Measurements from ENCODE around the gene TYSND1. TPM values are rescaled to one million over a fixed set of nuclear protein-coding genes. Genes with fewer than 3 reads are reported as not detected.

TYSND1 gene, protein sequence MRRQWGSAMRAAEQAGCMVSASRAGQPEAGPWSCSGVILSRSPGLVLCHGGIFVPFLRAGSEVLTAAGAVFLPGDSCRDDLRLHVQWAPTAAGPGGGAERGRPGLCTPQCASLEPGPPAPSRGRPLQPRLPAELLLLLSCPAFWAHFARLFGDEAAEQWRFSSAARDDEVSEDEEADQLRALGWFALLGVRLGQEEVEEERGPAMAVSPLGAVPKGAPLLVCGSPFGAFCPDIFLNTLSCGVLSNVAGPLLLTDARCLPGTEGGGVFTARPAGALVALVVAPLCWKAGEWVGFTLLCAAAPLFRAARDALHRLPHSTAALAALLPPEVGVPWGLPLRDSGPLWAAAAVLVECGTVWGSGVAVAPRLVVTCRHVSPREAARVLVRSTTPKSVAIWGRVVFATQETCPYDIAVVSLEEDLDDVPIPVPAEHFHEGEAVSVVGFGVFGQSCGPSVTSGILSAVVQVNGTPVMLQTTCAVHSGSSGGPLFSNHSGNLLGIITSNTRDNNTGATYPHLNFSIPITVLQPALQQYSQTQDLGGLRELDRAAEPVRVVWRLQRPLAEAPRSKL
- total RNA-seq, result 1 to 10 TPM; 4.3 to 6.4 (median 5.0) TPM
- polyA plus RNA-seq, result 3.9 TPM
- long read RNA-seq, donor 1, transcript TYSND1-201 (4 exons, 3,644 nt), result major isoform, 26 of 41 reads
- long read RNA-seq, donor 1, partial matches to known transcripts, result 2 of 41 reads
- long read RNA-seq, donor 1, other reads (novel, unspliced or antisense), result 6 of 41 reads
- long read RNA-seq, donor 2, transcript TYSND1-201 (4 exons, 3,644 nt), result major isoform, 16 of 21 reads
- long read RNA-seq, donor 2, partial matches to known transcripts, result 2 of 21 reads
- long read RNA-seq, donor 2, other reads (novel, unspliced or antisense), result 1 of 21 reads
- long read RNA-seq, donor 3, transcript TYSND1-201 (4 exons, 3,644 nt), result major isoform, 11 of 15 reads
- long read RNA-seq, donor 3, partial matches to known transcripts, result 0 of 15 reads
- long read RNA-seq, donor 3, other reads (novel, unspliced or antisense), result 0 of 15 reads
- long read RNA-seq, donor 4, transcript TYSND1-201 (4 exons, 3,644 nt), result major isoform, 10 of 22 reads
- long read RNA-seq, donor 4, partial matches to known transcripts, result 0 of 22 reads
- long read RNA-seq, donor 4, other reads (novel, unspliced or antisense), result 8 of 22 reads

DNA sequence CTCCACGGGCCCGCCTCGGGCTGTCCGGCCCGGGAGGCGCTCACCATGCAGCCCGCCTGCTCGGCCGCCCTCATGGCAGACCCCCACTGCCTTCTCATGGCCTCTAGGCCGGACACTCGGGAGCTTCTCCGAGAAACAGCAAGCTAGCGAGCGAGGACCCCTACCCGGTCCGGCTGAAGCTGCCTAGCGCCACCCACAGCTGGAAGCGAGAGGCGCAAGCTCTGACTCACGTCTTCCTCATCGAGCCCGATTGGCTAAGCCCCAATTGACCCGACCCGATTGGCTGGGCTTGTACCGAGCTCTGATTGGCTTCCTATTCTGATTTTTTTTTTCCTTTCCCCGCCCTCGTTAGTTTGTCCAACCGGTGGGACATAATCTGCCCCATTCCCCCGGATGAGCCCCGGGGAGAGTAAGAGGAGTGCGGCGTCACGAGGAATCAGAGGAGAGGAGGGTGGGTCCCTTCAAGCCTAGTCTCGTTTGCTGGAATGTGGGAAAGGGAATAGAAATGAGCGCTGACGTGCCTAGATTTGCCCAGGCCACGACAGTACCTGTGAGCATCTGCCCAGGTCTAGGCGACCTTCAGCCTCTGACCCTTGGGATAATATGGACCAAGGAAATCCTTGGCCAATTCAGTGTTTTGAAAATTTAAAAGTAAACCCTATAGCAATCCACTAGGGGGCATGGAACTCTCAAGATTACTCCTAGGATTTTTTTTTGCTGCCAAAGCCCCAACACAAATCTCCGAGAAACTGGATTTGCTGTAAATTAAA, at the start of gene TYSND1:
Gene TYSND1, minus strand, starts transcription at position 212 of the 770 bp plus-strand sequence. Its CDS starts 114 bp downstream, at position 98.
- H3K27ac ChIP-seq (ENCODE audit: low read length), result peak within 1 kb of the TSS; percentile 95
- H3K9me3 ChIP-seq (ENCODE audit: control insufficient read depth, low read length), result no peaks in the 10 kb centered on the region
- under 1% methylated on average over 39 of the region's 39 CpGs for WGBS
- peaks cover 3% of the 10 kb centered on the region for H3K4me1 ChIP-seq (ENCODE audit: control insufficient read depth, insufficient read depth, low read length)
- ATAC-seq (peak; percentile 90 to 95), DNase-seq (peak; percentile 97 to 99 (median 98))
- peak within 1 kb of the TSS; percentile 65 for H3K4me3 ChIP-seq (ENCODE audit: low read length)
- no peaks in the 10 kb centered on the region for H3K27me3 ChIP-seq (ENCODE audit: control insufficient read depth, insufficient read depth)
- intact Hi-C loops (cut with DNase I), result no loop called here

DNA sequence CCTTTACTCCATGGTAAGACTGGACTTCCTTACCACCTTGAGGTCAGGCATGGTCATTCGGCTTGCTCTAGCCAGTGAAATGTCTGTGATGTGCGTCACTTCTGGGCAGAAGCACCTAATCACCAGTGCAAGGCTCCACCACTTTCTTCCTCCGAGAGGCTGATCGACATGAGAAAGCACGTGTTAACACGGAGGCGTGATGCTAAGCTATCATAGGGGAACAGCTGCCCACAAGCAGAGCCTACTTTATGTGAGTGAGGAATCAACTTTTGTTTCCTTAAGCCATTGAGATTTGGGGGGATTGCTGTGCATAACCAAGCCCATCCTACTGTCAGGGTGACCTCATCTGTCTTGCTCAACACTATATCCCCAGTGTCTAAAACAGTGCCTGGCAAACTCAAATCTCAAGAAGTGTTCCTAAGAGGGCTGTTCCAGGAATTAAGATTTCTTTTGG, 46.9 kb upstream of the TYSND1 start:
- Histone ChIP-seq H3K27ac (ENCODE audit: low read length) (peak overlapping the region; percentile 75), H3K9me3 (ENCODE audit: control insufficient read depth, low read length) (no peaks in the 10 kb centered on the region), H3K4me3 (ENCODE audit: low read length) (no peak overlapping the region), H3K4me1 (ENCODE audit: control insufficient read depth, insufficient read depth, low read length) (peaks cover 8% of the 10 kb centered on the region), H3K27me3 (ENCODE audit: control insufficient read depth, insufficient read depth) (no peaks in the 10 kb centered on the region)
- peak in 1 of 3 donors; percentile 54 for DNase-seq
- ATAC-seq, result peak; percentile 85 to 86
- 85% methylated on average over 7 of the region's 7 CpGs for WGBS
- intact Hi-C loops (cut with DNase I), result no loop called here

DNA sequence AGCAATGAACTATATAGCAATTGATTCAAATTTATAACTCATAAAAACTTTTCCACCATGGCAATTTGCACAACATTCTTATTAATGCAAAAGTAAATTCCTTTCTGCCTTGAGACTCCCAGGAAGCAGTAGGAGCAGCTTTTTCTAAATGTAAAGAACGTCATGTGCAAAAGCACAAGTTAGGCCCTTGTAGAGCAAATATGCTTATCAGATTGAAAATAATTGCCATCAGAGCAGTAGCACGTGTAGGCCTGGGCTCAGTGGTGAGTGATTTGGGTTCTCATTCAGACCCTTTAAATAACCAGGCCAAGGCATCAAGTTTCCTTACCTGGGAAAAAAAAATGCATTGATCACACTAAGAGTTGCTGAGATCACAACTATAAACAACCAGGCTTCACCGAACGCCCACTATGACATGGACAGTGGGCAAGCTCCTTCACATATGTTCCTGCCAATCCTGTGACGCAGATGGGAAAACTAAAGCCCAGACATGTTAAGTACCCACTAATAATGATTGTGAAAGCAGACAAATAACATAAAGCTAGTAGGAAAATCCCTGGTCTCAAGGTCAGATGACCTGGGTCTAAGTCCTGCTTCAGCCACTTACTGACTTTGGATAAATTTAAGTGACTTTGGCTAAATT, 45.9 kb upstream of the TYSND1 start:
- Histone ChIP-seq H3K4me3 (ENCODE audit: low read length) (no peak overlapping the region), H3K9me3 (ENCODE audit: control insufficient read depth, low read length) (no peaks in the 10 kb centered on the region), H3K27me3 (ENCODE audit: control insufficient read depth, insufficient read depth) (no peaks in the 10 kb centered on the region), H3K27ac (ENCODE audit: low read length) (peak overlapping the region; percentile 41), H3K4me1 (ENCODE audit: control insufficient read depth, insufficient read depth, low read length) (peaks cover 8% of the 10 kb centered on the region)
- no peak for ATAC-seq
- intact Hi-C loops (cut with DNase I), result no loop called here
- WGBS, result 79% methylated on average over 5 of the region's 5 CpGs
- DNase-seq, result no peak

DNA sequence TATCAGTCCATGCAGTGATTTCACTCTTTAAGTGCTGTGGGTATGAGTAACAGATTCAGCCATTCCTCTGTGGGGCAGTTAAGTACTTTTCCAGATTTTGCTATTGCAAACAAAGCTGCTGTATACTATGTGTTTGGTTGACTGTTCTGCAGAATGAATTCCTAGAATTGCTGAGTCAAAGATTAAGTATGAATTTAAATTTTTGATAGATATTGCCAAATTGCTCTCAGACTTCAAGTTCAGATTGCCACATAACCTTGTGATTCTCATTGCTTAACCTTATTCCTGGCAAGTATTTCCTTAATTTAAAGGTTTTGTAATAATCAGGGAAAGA, 45.4 kb upstream of the TYSND1 start:
- Histone ChIP-seq H3K4me1 (ENCODE audit: control insufficient read depth, insufficient read depth, low read length) (peaks cover 8% of the 10 kb centered on the region), H3K27me3 (ENCODE audit: control insufficient read depth, insufficient read depth) (no peaks in the 10 kb centered on the region), H3K4me3 (ENCODE audit: low read length) (no peak overlapping the region), H3K27ac (ENCODE audit: low read length) (no peak overlapping the region), H3K9me3 (ENCODE audit: control insufficient read depth, low read length) (no peaks in the 10 kb centered on the region)
- peak; percentile 22 to 35 for ATAC-seq
- no peak for DNase-seq
- intact Hi-C loops (cut with DNase I), result no loop called here

DNA sequence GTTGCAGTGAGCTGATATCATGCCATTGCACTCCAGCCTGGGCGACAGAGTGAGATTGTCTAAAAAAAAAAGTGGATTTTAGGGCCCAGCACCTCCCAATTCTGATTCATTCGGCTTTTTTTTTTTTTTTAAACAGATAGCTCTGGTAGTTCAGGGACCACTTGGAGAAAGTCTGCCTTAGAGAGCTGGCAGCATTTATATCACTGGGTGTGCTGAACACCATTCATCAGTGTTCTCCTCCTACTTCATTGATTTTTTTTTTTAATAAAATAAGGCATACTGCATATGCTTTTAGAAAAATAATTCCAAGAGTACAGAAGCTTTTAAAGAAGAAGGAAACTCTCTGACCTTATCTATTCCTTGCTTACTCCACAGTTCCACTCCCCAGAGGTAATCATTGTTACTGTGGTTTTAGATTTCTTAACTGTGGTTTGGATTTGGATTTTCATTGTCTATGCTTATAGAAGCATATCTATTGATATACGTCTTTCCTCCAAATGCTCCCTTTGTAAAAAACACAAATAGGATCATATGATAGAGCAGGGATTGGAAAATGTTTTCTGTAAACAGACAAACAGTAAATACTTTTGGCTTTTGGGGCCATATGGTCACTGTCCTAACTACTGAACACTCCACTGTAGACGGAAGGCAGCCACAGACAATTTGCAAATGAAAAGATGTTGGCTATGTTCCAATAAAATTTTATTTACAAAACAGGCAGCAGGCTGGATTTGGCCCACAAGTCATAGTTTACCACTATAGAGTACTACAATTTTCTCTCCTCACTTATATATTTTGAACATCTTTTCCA, 44.9 kb upstream of the TYSND1 start:
- ATAC-seq, result no peak
- peaks cover 8% of the 10 kb centered on the region for H3K4me1 ChIP-seq (ENCODE audit: control insufficient read depth, insufficient read depth, low read length)
- WGBS, result 49% methylated on average over 4 of the region's 4 CpGs
- no peak overlapping the region for H3K27ac ChIP-seq (ENCODE audit: low read length)
- H3K27me3 ChIP-seq (ENCODE audit: control insufficient read depth, insufficient read depth), result no peaks in the 10 kb centered on the region
- no peaks in the 10 kb centered on the region for H3K9me3 ChIP-seq (ENCODE audit: control insufficient read depth, low read length)
- intact Hi-C loops (cut with DNase I), result no loop called here
- no peak overlapping the region for H3K4me3 ChIP-seq (ENCODE audit: low read length)
- DNase-seq, result no peak

DNA sequence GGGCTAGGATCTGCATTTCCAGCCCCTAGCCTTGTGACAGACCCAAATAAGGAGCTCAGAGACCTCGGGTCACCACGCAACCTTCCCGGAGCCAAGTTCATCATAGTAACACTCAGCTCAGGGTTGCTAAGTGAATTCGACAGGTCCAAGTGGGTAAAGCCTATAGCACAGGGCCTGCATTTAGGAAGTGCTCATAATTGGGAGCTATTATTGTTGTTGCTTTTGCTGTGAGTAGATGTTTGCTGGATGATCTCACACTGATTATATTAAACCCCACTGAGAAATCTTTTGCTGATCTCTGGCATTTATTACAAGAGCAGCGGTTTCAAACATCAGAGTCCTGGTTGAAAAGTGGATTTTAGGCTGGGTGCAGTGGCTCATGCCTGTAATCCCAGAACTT, 44.1 kb upstream of the TYSND1 start:
- DNase-seq, result no peak
- Histone ChIP-seq H3K27me3 (ENCODE audit: control insufficient read depth, insufficient read depth) (no peaks in the 10 kb centered on the region), H3K4me3 (ENCODE audit: low read length) (no peak overlapping the region), H3K27ac (ENCODE audit: low read length) (no peak overlapping the region), H3K4me1 (ENCODE audit: control insufficient read depth, insufficient read depth, low read length) (peaks cover 8% of the 10 kb centered on the region), H3K9me3 (ENCODE audit: control insufficient read depth, low read length) (no peaks in the 10 kb centered on the region)
- 40% methylated on average over 5 of the region's 5 CpGs for whole genome bisulfite sequencing
- ATAC-seq, result no peak
- intact Hi-C loops (cut with DNase I), result no loop called here

DNA sequence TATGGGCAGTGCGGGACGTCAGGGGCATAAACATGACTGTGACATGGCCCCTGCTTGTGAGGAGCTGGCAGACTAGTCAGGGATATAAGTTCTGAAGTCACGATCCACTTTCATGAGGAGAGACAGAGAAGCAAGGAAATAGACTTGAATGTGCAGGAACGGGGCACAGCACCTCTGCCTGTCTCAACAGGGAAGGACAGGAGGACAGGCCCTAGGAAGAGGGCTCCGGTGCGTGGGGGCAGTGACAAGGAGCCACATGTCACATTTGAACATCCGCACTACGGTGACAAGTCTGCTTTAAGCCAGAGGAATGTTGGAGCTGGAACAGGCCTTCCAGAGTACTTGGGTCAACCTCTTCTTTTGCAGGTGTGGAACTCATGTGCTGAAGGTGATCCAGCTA, 43.6 kb upstream of the TYSND1 start:
- H3K9me3 ChIP-seq (ENCODE audit: control insufficient read depth, low read length), result no peaks in the 10 kb centered on the region
- intact Hi-C loops (cut with DNase I), result no loop called here
- WGBS, result 77% methylated on average over 8 of the region's 8 CpGs
- H3K27ac ChIP-seq (ENCODE audit: low read length), result no peak overlapping the region
- no peak overlapping the region for H3K4me3 ChIP-seq (ENCODE audit: low read length)
- DNase-seq (no peak), ATAC-seq (no peak)
- H3K27me3 ChIP-seq (ENCODE audit: control insufficient read depth, insufficient read depth), result no peaks in the 10 kb centered on the region
- peaks cover 8% of the 10 kb centered on the region for H3K4me1 ChIP-seq (ENCODE audit: control insufficient read depth, insufficient read depth, low read length)

DNA sequence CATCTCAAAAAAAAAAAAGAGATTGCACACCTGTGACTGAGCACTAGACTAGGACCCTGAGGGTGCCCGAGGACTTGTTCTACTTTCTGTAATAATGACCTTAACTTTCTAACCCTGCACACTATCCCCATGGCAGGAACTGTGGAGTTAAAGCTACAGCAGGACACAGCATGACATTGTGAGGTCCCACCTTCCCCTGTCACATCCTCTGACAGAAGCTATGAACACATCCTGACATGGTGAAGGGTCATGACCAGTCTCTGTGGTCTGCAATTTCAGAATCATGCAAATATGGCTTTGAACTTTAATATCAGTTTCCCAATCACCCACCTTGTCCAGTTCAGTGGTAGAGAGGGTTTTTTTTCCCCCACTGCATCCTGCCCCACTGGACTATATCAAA, 42.3 kb upstream of the TYSND1 start:
- intact Hi-C loops (cut with DNase I), result no loop called here
- ATAC-seq, result no peak
- DNase-seq, result no peak
- Histone ChIP-seq H3K9me3 (ENCODE audit: control insufficient read depth, low read length) (no peaks in the 10 kb centered on the region), H3K4me3 (ENCODE audit: low read length) (no peak overlapping the region), H3K27me3 (ENCODE audit: control insufficient read depth, insufficient read depth) (no peaks in the 10 kb centered on the region), H3K4me1 (ENCODE audit: control insufficient read depth, insufficient read depth, low read length) (peaks cover 8% of the 10 kb centered on the region), H3K27ac (ENCODE audit: low read length) (no peak overlapping the region)
- WGBS, result 86% methylated on average over 1 of the region's 1 CpG

DNA sequence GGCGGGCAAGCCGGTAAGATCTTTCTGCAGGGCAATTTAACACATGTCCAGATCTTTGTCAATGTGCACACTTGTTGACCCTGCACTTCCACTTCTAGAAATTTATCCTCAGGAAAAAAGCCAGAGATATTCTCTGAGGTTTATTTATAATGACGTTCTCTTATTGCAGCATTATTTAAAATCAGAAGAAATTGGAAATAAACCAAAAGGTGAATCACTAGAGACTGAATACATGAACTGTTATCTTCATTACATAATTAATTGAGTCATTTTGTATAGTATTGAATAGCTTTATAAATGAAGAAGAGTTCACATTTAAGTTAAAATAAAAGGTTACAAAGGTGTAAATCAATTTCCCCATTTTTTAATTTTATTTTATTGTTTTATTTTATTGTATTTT, 40.1 kb upstream of the TYSND1 start:
- no peak overlapping the region for H3K27ac ChIP-seq (ENCODE audit: low read length)
- H3K9me3 ChIP-seq (ENCODE audit: control insufficient read depth, low read length), result no peaks in the 10 kb centered on the region
- no peaks in the 10 kb centered on the region for H3K27me3 ChIP-seq (ENCODE audit: control insufficient read depth, insufficient read depth)
- ATAC-seq (no peak), DNase-seq (no peak)
- H3K4me1 ChIP-seq (ENCODE audit: control insufficient read depth, insufficient read depth, low read length), result peaks cover 5% of the 10 kb centered on the region
- H3K4me3 ChIP-seq (ENCODE audit: low read length), result no peak overlapping the region
- 66% methylated on average over 3 of the region's 3 CpGs for WGBS
- intact Hi-C loops (cut with DNase I), result no loop called here

Measured in right cardiac atrium (tissue), 5 donors.